Hepatic stellate cell (primary cell): ENCODE results near the gene STIM1.
"Not testable (repeated sequence)": the region's sequence is repeated elsewhere in the genome, so short reads cannot be mapped to it uniquely, and the experiment has no call there.

Experiments
- DNase-seq: peaks from one replicate; pipeline ENCODE4 v3.0.0; 2011; ENCODE audit warnings: low spot score

Gene STIM1

DNA sequence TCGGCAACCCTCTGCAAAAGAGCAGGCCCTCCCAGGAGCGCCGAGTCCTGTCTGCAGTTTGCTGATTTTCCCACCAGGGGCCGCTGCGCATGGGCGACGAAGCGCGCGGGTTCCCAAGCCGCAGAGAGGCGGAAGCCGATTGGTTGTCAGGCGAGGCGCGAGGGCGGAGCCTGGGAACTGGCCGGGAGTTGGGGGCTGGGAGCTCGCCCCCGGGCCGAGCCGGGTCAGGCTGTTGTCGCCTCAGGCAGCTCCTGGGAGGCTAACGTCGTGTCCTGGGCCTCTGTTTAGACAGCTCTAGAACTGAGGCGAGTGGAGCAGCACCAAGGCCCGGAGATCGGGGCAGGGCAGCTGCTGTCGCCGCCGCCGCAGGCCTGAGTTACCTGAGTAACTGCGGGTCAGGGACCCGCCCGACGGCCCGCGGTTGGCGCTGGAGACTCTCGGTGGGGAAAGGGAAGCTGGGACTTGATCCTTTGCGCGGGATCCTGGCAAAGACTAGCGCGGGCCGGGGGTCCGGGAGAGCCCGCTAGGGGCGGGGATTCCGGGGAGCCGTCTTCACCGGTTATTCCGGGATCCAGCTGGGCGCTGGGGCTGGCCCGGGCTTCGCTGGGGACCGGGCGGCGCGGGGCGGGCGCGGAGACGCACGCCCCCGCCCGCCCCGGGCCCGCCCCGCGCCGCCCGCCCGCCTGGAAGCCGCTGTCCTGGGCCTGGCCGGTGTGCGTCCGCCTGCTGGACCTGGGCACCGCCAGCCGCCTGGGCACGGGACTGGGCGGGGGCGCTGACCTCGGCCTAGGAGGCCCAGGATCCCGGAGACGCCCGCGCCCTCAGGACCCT lies at the start of gene STIM1:
Gene STIM1, plus strand, starts transcription at position 688 of the 831 bp plus-strand sequence. CDS start 607 bp downstream, outside the sequence.
- DNase-seq: peak; percentile 95

DNA sequence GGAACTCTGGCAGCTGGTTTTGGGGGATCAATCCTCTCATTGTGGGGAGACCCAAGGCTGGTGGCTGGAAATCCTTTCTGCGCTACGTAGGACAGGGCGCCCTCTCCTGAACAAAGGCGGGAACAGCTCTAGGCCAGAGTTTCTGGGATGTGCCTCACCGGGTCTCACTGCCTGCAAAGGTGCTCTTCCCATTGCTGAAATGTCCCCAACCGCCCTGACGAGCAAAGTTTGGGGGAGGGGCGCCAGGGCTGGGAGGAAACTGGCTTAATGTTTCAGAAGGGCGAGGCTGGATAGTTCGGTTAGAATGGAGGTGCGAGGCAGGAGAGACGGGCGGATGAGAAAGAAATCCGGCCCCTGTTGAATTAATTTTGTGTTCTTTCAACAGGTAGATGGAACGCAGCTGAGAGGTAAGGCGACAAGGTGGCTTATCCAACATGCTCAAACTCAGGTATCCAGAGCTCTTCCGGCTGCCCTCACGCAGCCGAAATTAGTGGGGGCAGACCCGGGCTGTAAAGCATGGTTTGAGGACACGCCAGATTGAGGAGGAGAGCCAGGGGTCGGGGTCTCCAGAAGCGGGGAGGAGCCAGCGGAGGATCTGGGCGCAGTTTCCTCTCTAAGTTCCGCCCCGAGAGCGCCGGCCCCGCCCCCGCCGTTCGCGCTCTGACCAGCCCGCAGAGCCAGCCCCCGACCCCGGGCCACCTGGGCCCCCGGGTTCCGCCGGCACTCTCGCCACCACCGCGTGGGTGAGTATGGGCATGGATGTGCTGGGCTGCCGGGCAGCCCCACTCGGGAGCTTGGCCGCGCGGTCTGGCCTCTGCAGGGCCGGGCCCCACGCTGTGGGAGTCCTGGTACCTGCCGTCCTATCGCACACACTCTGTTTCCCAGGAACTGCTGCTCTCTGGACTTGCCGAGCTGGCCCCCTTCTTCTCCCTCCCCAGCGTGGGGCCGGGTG lies 47.3 kb upstream of the STIM1 start, which contains the start of gene PGAP2:
Gene PGAP2, plus strand, starts transcription at position 652 of the 952 bp plus-strand sequence. CDS start 2,700 bp downstream, outside the sequence.
- peak; percentile 81 for DNase-seq

DNA sequence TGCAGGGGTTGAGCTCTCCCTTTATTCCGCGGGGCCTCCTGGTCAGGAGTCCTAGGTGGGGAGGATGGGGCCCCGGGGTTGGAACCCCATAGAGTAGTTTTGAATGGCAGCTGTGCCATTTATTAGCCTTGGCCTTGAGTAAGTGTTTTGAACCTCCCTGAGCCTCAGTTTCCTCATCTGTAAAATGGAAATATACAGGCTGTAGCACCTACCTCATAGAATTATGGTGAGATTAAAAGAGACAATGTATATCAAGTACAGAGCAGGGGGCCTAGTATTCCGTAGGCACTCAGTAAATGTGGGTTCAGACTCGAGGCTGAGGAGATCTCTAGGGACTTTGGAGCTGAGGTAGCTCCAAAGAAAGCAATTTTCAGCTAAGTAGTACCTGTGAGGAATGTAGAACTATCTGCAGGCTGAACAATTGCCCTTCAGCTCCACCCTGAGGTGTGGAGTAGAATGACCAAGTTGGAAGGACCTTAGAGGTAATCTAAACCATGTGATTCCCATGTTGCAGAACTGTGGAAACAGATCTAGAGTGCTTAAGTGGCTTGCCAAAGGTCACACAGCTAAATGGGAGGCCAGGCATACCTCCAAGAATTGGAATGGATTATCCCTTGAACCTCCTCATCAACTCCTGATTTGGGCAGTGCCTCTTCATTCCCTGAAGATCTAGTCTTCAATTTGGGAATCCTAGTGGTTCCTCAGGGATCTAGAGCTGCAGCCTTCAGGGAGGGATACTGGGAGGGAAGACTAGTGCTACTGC lies 46.4 kb upstream of the STIM1 start:
- DNase-seq: peak; percentile 50

DNA sequence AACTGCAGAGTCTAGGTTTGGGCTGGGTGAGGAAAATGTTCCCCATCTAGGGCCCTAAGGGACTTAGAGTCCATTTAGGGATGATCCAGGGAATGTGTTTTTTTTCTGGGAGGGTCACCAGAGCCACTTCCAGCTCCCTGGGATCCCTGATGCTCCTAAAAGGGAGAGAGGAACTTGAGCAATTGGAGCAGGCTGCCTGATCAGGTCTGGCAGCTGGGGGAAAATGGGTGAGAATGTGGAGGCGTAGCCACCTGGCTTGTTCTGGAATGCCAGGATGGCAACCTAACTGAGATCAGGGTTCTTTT lies 45.9 kb upstream of the STIM1 start:
- no peak for DNase-seq

DNA sequence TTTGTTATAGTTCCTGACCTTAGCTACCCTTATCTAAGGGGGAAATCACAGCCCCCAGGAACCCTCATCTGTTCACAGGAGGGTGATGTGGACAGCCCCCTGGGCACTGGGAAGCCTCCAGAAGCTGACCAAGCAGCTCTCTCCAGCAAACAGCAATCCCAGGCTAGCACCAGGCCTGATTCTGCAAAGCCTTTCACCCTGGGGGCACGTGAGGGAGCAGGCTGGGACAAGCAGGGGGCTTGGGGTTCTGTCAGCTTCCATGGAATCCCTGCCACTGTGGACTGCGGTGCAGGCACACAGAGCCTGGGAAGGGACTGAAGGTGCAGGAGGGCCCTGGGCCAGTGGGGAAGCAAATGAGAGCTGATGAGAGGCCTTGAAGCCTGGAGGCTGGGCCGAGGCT lies 45.0 kb upstream of the STIM1 start:
- no peak for DNase-seq

DNA sequence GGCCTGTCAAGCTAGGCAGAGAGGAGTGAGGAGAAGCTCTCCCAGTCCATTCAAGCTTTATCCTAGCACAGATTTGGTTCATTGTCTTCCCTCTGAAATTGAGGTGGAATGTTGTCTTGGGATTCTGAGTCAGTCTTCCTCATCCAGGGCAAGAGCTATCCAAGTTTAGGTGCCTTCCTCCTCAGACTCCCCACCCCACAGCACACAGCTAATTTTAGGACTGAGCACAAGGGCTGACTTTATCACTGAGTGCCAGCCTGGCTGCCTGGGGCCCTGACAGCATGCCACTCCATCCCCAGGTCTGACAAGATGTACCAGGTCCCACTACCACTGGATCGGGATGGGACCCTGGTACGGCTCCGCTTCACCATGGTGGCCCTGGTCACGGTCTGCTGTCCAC lies 44.5 kb upstream of the STIM1 start:
- no peak for DNase-seq

DNA sequence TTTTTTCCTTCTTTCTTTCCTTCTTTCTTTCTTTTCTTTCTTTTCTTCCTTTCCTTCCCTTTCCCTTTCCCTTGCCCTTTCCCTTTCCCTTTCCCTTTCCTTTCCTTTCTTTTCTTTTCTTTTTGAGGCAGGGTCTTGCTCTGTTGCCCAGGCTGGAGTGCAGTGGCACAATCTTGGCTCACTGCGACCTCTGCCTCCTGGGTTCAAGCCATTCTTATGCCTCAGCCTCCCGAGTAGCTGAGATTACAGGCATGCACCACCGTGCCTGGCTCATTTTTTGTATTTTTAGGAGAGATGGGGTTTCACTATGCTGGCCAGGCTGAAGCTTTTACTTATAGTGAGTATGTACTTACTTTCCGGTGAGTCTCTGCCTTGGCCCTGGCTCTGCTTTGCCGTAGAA lies 40.6 kb upstream of the STIM1 start:
- DNase-seq: not testable (repeated sequence)

DNA sequence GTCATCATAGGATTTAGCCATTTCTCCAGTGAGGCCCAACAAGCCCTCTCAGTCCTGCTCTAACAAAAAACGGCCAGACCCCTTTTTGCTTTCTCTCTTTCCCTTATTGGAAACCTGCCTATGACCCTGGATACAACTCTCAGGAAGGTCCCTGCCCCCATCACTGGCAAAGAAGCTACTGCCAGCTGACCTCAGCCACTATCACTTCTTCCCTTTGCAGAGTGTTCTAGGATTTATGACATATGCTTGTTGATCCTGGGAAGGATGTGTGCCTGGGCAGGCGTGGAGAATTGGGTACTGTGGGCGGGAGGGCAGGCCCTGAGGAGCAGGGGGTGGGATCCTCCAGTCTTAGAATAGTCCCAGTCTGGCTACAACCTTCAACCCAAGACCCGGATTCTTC lies 39.6 kb upstream of the STIM1 start:
- DNase-seq: no peak

DNA sequence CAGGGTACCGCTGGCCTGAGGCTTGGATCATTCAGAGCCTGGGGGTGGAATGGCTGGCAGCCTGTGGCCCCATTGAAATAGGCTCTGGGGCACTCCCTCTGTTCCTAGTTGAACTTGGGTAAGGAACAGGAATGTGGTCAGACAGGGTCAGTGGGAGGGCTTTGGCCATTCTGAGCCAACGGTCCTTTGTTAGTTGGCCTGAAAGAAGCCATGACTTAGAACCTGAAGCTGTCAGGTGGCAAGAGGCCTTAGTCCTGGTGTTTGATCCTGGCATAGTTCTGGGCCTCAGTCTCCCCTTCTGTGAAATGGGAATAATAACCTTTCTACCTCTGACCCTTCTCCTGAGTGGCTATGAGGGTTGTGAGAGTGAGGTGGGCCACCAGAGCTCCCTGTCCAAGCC lies 38.8 kb upstream of the STIM1 start:
- DNase-seq: no peak

DNA sequence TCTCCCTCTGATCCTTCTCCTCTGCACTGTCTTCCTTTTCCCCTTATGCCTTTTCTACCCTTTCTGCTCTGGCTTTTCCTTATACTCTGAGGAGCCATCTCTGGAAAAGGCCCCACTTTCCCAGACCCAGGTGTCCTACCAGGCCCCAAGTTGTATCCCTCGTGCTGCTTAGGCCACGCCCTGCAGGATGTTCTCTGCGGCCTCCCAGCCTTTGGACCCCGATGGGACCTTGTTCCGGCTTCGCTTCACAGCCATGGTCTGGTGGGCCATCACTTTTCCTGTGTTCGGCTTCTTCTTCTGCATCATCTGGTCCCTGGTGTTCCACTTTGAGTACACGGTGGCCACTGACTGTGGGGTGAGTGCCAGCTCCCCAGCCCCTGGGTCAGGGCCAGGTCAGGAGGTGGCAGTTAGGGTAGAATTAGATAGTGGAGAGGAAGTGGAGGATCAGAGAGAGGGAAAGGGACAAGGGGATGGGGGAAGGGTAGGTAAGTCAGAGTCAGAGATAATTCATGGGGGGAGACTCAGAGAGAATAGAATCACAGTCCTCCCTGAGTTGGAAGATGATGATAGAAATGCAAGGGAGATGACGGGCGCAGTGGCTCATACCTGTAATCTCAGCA lies 38.2 kb upstream of the STIM1 start:
- DNase-seq: no peak

DNA sequence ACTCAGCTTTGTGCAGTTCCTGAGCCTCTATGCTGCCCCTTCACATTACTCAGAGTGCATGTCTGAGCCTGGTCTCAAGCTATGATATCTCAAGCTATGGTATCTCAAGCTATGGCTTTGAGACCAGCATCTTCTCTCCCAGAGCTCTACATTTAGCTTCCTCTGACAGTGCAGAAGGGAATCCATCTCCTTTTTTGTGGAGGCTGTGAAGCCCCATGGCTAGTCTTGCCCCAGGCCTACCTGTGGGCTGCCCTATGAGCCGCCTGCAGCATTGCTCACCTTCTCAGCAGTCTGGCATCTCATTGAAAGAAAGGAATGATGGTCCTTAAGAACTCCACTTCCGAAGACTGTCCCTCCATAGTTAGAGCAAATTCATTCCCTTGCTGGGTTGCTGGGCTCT lies 34.5 kb upstream of the STIM1 start:
- DNase-seq: no peak

DNA sequence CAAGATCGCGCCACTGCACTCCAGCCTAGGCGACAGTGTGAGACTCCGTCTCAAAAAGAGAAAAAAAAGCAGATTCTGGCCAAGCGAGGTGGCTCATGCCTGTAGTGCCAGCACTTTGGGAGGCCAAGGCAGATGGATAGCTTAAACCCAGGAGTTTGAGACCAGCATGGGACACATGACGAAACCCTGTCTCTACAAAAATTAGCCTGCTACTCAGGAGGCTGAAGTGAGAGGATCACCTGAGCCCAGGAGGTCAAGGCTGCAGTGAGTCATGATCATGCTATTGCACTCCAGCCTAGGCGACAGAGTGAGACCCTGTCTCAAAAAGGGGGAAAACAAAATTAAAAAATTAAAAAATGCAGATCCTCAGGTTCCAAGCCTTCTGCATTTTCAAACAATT lies 33.2 kb upstream of the STIM1 start:
- DNase-seq: no peak

DNA sequence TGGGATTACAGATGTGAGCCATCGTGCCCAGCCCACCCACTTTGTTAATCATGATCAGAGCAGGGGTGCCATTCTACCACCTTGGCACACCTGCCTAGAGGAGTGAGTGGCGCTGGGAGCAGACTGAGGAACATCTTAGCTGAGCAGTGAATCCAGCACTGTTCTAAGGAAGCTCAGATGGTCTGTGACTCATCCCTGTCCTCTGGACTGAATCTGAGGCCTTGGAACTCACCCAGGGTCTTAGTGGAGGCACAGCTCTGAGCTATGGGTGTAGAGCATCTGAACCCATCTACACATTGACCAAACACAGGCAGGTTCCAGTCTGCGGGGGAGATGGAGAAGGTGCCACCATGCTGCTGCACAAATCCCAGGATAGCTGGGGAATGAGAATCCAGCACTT lies 32.2 kb upstream of the STIM1 start:
- peak; percentile 79 for DNase-seq

DNA sequence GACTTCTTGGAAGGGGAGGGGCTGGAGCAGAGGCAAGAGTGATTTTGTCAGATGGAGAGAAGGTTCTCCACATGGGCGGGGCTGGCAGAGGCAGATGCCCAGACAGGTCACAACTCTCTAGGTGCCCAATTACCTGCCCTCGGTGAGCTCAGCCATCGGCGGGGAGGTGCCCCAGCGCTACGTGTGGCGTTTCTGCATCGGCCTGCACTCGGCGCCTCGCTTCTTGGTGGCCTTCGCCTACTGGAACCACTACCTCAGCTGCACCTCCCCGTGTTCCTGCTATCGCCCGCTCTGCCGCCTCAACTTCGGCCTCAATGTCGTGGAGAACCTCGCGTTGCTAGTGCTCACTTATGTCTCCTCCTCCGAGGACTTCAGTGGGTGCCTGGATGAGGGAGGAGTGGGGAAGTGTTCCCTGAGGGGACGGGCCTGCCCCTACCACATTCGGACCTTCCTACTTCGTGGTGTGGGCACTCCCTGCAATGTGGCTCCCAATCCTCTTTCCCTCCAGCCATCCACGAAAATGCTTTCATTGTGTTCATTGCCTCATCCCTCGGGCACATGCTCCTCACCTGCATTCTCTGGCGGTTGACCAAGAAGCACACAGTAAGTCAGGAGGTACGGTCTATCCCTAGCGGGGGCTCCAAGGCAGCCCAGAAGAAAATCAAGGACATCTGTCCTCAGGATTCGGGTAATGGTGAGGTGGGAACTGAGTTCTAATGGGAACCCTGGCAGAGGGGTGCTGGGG lies 31.5 kb upstream of the STIM1 start:
- DNase-seq: no peak

DNA sequence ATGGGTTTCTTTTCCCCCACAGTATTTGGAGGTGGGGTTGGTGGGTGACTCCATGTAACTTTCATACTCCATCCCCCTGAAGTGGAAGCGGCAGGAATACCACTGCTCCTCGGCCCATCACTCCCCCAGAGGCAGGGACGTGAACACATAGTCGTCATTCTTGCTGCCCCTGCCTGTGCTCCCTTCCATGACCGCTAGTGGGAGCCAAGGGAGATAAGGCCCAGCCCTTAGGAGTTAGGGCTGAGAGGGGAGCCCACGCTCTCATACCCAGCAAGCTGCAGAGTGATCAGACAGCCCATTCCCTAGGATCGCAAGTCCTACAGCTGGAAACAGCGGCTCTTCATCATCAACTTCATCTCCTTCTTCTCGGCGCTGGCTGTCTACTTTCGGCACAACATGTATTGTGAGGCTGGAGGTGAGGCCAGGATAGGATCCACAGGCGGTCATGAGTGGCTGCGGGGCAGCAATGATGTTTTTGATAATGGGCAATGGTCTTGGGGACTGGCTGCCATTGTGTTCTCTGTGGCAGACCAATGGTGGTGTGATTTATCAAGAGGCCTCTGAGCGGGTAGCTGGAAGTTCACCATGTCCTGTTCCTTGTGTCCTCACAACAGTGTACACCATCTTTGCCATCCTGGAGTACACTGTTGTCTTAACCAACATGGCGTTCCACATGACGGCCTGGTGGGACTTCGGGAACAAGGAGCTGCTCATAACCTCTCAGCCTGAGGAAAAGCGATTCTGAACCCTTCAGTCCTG lies 30.6 kb upstream of the STIM1 start:
- peak; percentile 43 for DNase-seq

DNA sequence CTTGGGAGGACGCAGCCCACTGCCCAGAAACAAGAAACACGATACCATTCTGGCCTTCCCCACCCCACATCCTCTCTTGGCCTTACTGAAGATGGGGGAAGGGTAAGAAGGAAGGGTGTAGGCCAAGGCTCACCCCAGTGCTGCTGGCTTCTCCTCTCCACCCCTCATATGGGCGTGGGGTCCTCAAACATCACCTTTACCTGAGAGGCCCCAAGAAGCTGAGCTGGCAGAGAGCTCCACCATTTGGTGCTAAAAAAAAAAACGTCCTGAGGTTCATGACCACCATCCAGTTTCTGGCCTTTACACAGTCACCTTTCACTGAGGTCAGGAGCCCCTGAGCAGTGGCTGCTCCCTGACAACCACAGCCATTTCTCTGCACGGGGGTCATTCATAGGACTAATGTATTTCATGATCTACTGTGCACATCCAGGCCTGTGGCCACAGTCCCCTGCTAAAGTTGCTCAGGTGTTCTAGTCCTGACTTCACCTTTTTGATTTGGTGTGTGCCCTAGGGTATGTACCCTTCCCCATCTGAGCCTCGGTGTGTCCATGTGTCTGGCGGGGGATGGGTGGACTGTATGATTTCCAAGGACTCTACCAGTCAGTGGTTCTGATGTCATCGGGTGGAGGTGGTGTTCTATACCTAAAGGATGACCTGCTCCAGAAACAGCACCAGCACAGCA lies 29.9 kb upstream of the STIM1 start:
- DNase-seq: no peak

DNA sequence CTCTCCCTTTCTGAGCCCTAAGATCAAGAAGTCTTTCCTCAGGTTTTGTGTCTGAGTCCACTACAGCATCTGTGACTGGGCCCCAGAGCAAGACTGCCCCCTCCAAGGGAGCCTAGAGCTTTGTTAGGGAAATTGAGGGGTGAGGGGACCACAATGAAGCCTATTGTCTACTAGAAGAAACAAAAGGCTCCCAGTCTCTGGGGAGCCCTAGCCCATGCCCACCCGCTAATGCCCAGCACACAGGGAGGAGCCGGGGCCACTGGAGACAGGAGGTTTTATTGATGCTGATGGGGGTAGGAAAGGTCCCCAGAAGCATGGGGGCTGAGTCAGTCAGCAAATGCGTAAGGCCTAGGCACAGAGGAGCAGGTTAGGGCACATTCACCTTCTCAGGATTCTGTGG lies 28.7 kb upstream of the STIM1 start:
- DNase-seq: no peak

DNA sequence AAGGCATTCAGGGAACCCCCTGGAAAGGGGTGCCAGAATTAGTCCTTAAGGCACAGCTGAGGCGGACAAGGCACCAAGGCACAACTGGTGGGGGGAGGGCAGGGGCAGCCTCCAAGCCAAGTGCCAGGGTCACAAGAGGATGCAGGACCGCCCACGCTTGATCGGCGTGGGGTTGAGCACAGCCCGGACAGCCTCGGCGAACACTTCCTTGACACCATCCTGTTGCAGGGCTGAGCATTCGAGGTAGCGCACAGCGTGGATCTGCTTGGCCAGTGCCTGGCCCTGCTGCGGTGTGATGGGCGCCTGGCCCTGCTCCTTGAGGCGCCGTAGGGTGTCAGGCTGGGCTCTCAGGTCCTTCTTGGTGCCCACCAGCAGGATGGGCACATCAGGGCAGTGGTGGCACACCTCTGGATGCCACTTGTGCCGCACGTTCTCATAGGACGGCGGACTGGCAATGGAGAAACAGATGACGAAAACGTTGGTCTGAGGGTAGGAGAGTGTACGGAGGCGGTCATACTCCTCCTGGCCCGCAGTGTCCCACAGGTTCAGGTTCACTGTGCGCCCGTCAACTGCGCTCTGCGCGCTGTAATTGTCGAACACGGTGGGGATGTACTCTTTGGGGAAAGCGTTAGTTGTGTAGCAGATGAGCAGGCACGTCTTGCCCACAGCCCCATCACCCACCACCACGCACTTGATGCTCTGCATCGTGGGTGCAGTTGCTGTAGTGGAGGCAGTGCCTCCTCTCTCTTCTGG lies 27.9 kb upstream of the STIM1 start:
- DNase-seq: no peak

DNA sequence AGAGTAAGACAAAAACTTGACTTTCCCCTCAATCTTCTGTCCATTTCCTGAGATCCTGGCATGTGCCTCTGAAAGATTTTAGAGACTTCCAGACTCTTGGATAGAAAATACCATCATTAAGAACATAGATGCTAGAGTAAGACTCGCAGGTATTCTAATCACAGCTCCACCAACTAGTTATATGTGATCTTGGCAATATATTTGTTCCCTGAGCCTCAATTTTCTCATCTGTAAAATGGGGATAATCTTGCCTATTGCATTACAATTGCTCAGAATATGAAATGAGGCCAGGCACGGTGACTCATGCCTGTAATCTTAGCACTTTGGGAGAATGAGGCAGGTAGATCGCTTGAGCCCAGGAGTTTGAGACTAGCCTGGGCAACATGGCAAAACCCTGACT lies 25.4 kb upstream of the STIM1 start:
- no peak for DNase-seq
